H9 (cell line): ENCODE measurements around the gene TACC2. TPM values are rescaled to one million over a fixed set of nuclear protein-coding genes. Genes with fewer than 3 reads are reported as not detected.

Experiments
- DNase-seq: peaks from one replicate; pipeline ENCODE4 v3.0.0-alpha.2; 2017
- H2AFZ ChIP-seq: one replicate; pipeline ENCODE4 v1.6.1; 2013; ENCODE audit warnings: mild to moderate bottlenecking, low read length, control low read depth, moderate library complexity
- H2AK5ac ChIP-seq: 2 replicates; pipeline ENCODE4 v1.6.1; 2013; ENCODE audit warnings: low read length, control low read depth, mixed read lengths; ENCODE audit not compliant: insufficient read length
- H2BK120ac ChIP-seq: one replicate; pipeline ENCODE4 v1.6.1; 2013; ENCODE audit warnings: low read depth, mild to moderate bottlenecking, low read length, control low read depth, inconsistent platforms; ENCODE audit not compliant: poor library complexity, severe bottlenecking
- H2BK12ac ChIP-seq: 2 replicates; pipeline ENCODE4 v1.6.1; 2013; ENCODE audit warnings: low read length, control low read depth, mixed read lengths, low read depth; ENCODE audit not compliant: insufficient read length
- H2BK15ac ChIP-seq: 2 replicates; pipeline ENCODE4 v1.6.1; 2013; ENCODE audit warnings: low read depth, low read length, control low read depth
- H2BK20ac ChIP-seq: one replicate; pipeline ENCODE4 v1.6.1; 2013; ENCODE audit warnings: low read depth, mild to moderate bottlenecking, low read length, control low read depth, inconsistent platforms; ENCODE audit not compliant: poor library complexity, severe bottlenecking
- H2BK5ac ChIP-seq: 2 replicates; pipeline ENCODE4 v1.6.1; 2013; ENCODE audit warnings: low read length, control low read depth, mixed read lengths; ENCODE audit not compliant: insufficient read length
- H3K14ac ChIP-seq: 2 replicates; pipeline ENCODE4 v1.6.1; 2013; ENCODE audit warnings: low read length, control low read depth; ENCODE audit not compliant: insufficient read depth
- H3K18ac ChIP-seq: 2 replicates; pipeline ENCODE4 v1.6.1; 2013; ENCODE audit warnings: low read depth, mild to moderate bottlenecking, mixed read lengths, low read length, control low read depth; ENCODE audit not compliant: insufficient read length
- H3K23ac ChIP-seq: 2 replicates; pipeline ENCODE4 v1.6.1; 2013; ENCODE audit warnings: low read length, control low read depth, mixed read lengths, low read depth; ENCODE audit not compliant: insufficient read length
- H3K23me2 ChIP-seq: 2 replicates; pipeline ENCODE4 v1.6.1; 2013; ENCODE audit warnings: low read depth, mild to moderate bottlenecking, mixed read lengths, low read length, control low read depth; ENCODE audit not compliant: insufficient read length, poor library complexity, severe bottlenecking
- H3K27ac ChIP-seq: 2 replicates; pipeline ENCODE4 v1.5.1; 2013; ENCODE audit warnings: low read length, control low read depth, mixed read lengths, low read depth; ENCODE audit not compliant: insufficient read length
- H3K27me3 ChIP-seq: 2 replicates; pipeline ENCODE4 v1.6.1; 2013; ENCODE audit warnings: low read length, control low read depth, inconsistent platforms; ENCODE audit not compliant: insufficient read depth
- H3K4ac ChIP-seq: 2 replicates; pipeline ENCODE4 v1.6.1; 2013; ENCODE audit warnings: low read depth, mild to moderate bottlenecking, control low read depth, inconsistent platforms, low read length, moderate library complexity
- H3K4me1 ChIP-seq: 2 replicates; pipeline ENCODE4 v1.6.1; 2013; ENCODE audit warnings: low read length, control low read depth, inconsistent platforms; ENCODE audit not compliant: insufficient read depth
- H3K4me2 ChIP-seq: 2 replicates; pipeline ENCODE4 v1.6.1; 2013; ENCODE audit warnings: low read length, control low read depth, mixed read lengths; ENCODE audit not compliant: insufficient read length, insufficient read depth
- H3K56ac ChIP-seq: 2 replicates; pipeline ENCODE4 v1.6.1; 2013; ENCODE audit warnings: low read depth, mild to moderate bottlenecking, mixed read lengths, low read length, control low read depth; ENCODE audit not compliant: insufficient read length
- H3K79me1 ChIP-seq: 2 replicates; pipeline ENCODE4 v1.6.1; 2013; ENCODE audit warnings: low read depth, mild to moderate bottlenecking, moderate library complexity, low read length, control low read depth, inconsistent platforms; ENCODE audit not compliant: insufficient read depth, poor library complexity, severe bottlenecking
- H3K79me2 ChIP-seq: 2 replicates; pipeline ENCODE4 v1.6.1; 2013; ENCODE audit warnings: low read length, control low read depth, inconsistent platforms; ENCODE audit not compliant: insufficient read depth
- H3K9ac ChIP-seq: 2 replicates; pipeline ENCODE4 v1.6.1; 2013; ENCODE audit warnings: low read length, control low read depth, mixed read lengths; ENCODE audit not compliant: insufficient read length; ENCODE audit errors: extremely low read depth
- H3K9me3 ChIP-seq: one replicate; pipeline ENCODE4 v1.6.1; 2013; ENCODE audit warnings: low read depth, low read length, inconsistent platforms; ENCODE audit not compliant: control insufficient read depth
- H3T11ph ChIP-seq: one replicate; pipeline ENCODE4 v1.6.1; 2013; ENCODE audit warnings: mild to moderate bottlenecking, low read length, control low read depth, inconsistent platforms
- H4K20me1 ChIP-seq: one replicate; pipeline ENCODE4 v1.6.1; 2013; ENCODE audit not compliant: control insufficient read depth, insufficient read length, insufficient read depth
- H4K5ac ChIP-seq: 2 replicates; pipeline ENCODE4 v1.6.1; 2013; ENCODE audit warnings: low read depth, mild to moderate bottlenecking, mixed read lengths, low read length, control low read depth; ENCODE audit not compliant: insufficient read length
- H4K8ac ChIP-seq: replicated peaks from 2 replicates; pipeline ENCODE4 v1.6.1; 2013; ENCODE audit warnings: low read length, control low read depth, mixed read lengths, low read depth; ENCODE audit not compliant: insufficient read length
- H4K91ac ChIP-seq: 2 replicates; pipeline ENCODE4 v1.6.1; 2013; ENCODE audit warnings: low read depth, mild to moderate bottlenecking, moderate library complexity, mixed read lengths, low read length, control low read depth; ENCODE audit not compliant: insufficient read length
- H3K27ac Mint-ChIP-seq, 3 experiments: 2 replicates in 2 of 3; 3 replicates in 1 of 3; pipeline ENCODE4 v1.8.0; 2020 to 2021; ENCODE audit warnings: mixed read lengths in 3 of 3, mild to moderate bottlenecking in 1 of 3, moderate library complexity in 1 of 3
- H3K27me3 Mint-ChIP-seq: 2 replicates; pipeline ENCODE4 v1.8.0; 2021; ENCODE audit warnings: low read depth, mild to moderate bottlenecking, moderate library complexity, mixed read lengths
- H3K36me3 Mint-ChIP-seq, 3 experiments: 2 replicates in 2 of 3; 3 replicates in 1 of 3; pipeline ENCODE4 v1.8.0; 2020 to 2021; ENCODE audit warnings: low read depth in 3 of 3, mixed read lengths in 3 of 3; ENCODE audit not compliant: insufficient read depth in 1 of 3
- H3K4me1 Mint-ChIP-seq, 2 experiments: 2 replicates each; pipeline ENCODE4 v1.8.0; 2020; ENCODE audit warnings: mixed read lengths in 2 of 2
- H3K4me3 Mint-ChIP-seq, 2 experiments: 2 replicates in 1 of 2; 3 replicates in 1 of 2; pipeline ENCODE4 v1.8.0; 2020 to 2021; ENCODE audit warnings: mild to moderate bottlenecking in 2 of 2, mixed read lengths in 2 of 2, moderate library complexity in 1 of 2
- H3K9me3 Mint-ChIP-seq, 2 experiments: 2 replicates in 1 of 2; 3 replicates in 1 of 2; pipeline ENCODE4 v1.8.0; 2020; ENCODE audit warnings: mild to moderate bottlenecking in 2 of 2, mixed read lengths in 2 of 2, moderate library complexity in 1 of 2
- CTCF ChIP-seq: fragments of 200-600 bp; sonication (generic); conservative IDR thresholded peaks from 3 replicates; pipeline ENCODE4 v1.8.0; 2021; ENCODE audit warnings: antibody characterized with exemption, mild to moderate bottlenecking
- WGBS: extraction: QIAGEN DNeasy Blood & Tissue Kit; methylation state at CpG from one replicate; pipeline ENCODE4 v1.1.7; 2013; ENCODE audit warnings: missing lambda C conversion rate, low lambda C conversion rate, mixed read lengths; ENCODE audit not compliant: insufficient read length; ENCODE audit errors: extremely low coverage; 5-methylcytosine and 5-hydroxymethylcytosine counted together
- total RNA-seq: library from RNA; stranded (reverse); gene quantifications from 2 replicates; pipeline ENCODE4 v1.2.1, GENCODE V29; 2021

Gene TACC2
- total RNA-seq, 1 experiment from 2014 or later: 58.1 TPM

- no CpG with 5 or more reads among the region's 89 CpGs for WGBS
- H3K79me2 ChIP-seq: peaks cover 19% of the 10 kb centered on the region; the same call in 1 of the 2 replicates
- no peak overlapping the region for H2BK15ac ChIP-seq
- H3K4ac ChIP-seq: no peak overlapping the region
- Mint-ChIP-seq H3K27me3 (peaks cover 9% of the 10 kb centered on the region), H3K9me3 (no peaks in the 10 kb centered on the region; a peak in 2 of 5 replicates), H3K4me3 (peak overlapping the region; percentile 87 to 89), H3K36me3 (peaks cover 0 to 11% (median 9%) of the 10 kb centered on the region in 3 experiments; a peak in 5 of 7 replicates), H3K27ac (peak overlapping the region in 2 of 3 experiments; percentile 94; a peak in 6 of 7 replicates), H3K4me1 (peaks cover 67 to 74% of the 10 kb centered on the region in 2 experiments)
- H3K27ac ChIP-seq: no peak overlapping the region
- H3K23me2 ChIP-seq: peaks cover 16% of the 10 kb centered on the region
- H2AFZ ChIP-seq: no peak overlapping the region
- H2BK5ac ChIP-seq: no peak overlapping the region
- no peak overlapping the region for H4K5ac ChIP-seq
- no peak overlapping the region for H4K91ac ChIP-seq
- H3K23ac ChIP-seq: no peak overlapping the region
- peak overlapping the region; percentile 96 for H3K14ac ChIP-seq
- no peaks in the 10 kb centered on the region for H4K20me1 ChIP-seq
- DNase-seq: peak; percentile 96
- no peaks in the 10 kb centered on the region; the same call in 1 of the 2 replicates for H3K27me3 ChIP-seq
- no peak overlapping the region for H2AK5ac ChIP-seq
- no peaks in the 10 kb centered on the region for H3K79me1 ChIP-seq
- TF ChIP-seq CTCF: no peak
- H2BK20ac ChIP-seq: no peak overlapping the region
- H3K4me2 ChIP-seq: peak overlapping the region; percentile 97
- no peak overlapping the region for H4K8ac ChIP-seq
- H3K56ac ChIP-seq: no peak overlapping the region
- no peaks in the 10 kb centered on the region for H3K9me3 ChIP-seq
- H2BK12ac ChIP-seq: no peak overlapping the region
- peak overlapping the region; percentile 82 for H3K9ac ChIP-seq
- no peak overlapping the region for H2BK120ac ChIP-seq
- H3K18ac ChIP-seq: peak overlapping the region; percentile 98
- H3K4me1 ChIP-seq: peaks cover 11% of the 10 kb centered on the region; the same call in 1 of the 2 replicates
- H3T11ph ChIP-seq: no peak overlapping the region
Measured at GRCh38 chr10:122163174-122164022, 174.4 kb downstream of the TACC2 start.
